Keratinocyte (primary cell): ENCODE results near the gene SNAI3. TPM values are rescaled to one million over a fixed set of nuclear protein-coding genes. Genes with fewer than 3 reads are reported as not detected.

Source experiments
- DNase-seq: peaks from one replicate; pipeline ENCODE4 v3.0.0-alpha.2; 2011; ENCODE audit warnings: low read depth, missing footprints, low spot score
- FAIRE-seq: peaks from 2 replicates; lab custom pipeline; 2011; peaks lifted over from hg19 to GRCh38; lab: Jason Lieb, UNC
- H2AFZ ChIP-seq: 2 replicates; pipeline ENCODE4 v1.6.0; 2012; ENCODE audit warnings: low read length, control low read depth, inconsistent platforms; ENCODE audit not compliant: control insufficient read depth
- H3K27ac ChIP-seq: 2 replicates; pipeline ENCODE4 v1.5.1; 2011; ENCODE audit warnings: low read length; ENCODE audit not compliant: control insufficient read depth, insufficient read depth
- H3K27me3 ChIP-seq: 3 replicates; pipeline ENCODE4 v1.6.0; 2011; ENCODE audit warnings: low read length; ENCODE audit not compliant: control insufficient read depth, insufficient read depth; ENCODE audit errors: extremely low read depth
- H3K36me3 ChIP-seq, 2 experiments: 2 replicates in 1 of 2; 3 replicates in 1 of 2; pipeline ENCODE4 v1.5.1; 2011; ENCODE audit warnings: low read length in 2 of 2, mild to moderate bottlenecking in 1 of 2; ENCODE audit not compliant: control insufficient read depth in 2 of 2, insufficient read depth in 2 of 2; ENCODE audit errors: extremely low read depth in 1 of 2
- H3K4me1 ChIP-seq: 3 replicates; pipeline ENCODE4 v1.5.1; 2011; ENCODE audit warnings: low read length; ENCODE audit not compliant: control insufficient read depth, insufficient read depth; ENCODE audit errors: extremely low read depth
- H3K4me2 ChIP-seq: 3 replicates; pipeline ENCODE4 v1.6.0; 2011; ENCODE audit warnings: low read depth, low read length; ENCODE audit not compliant: control insufficient read depth, insufficient read depth; ENCODE audit errors: extremely low read depth
- H3K4me3 ChIP-seq, 3 experiments: fragments of 200-600 bp in 1 of 3; sonication (generic) in 1 of 3; 2 replicates in 2 of 3; 3 replicates in 1 of 3; pipeline ENCODE4 v1.5.1; 2011 to 2016; ENCODE audit warnings: low read length in 3 of 3, mild to moderate bottlenecking in 3 of 3, control low read depth in 2 of 3, inconsistent platforms in 1 of 3, low read depth in 1 of 3, mixed read lengths in 1 of 3, mixed run types in 1 of 3, moderate library complexity in 1 of 3; ENCODE audit not compliant: control insufficient read depth in 2 of 3, insufficient read depth in 2 of 3; ENCODE audit errors: extremely low read depth in 1 of 3
- H3K79me2 ChIP-seq: 2 replicates; pipeline ENCODE4 v1.6.0; 2012; ENCODE audit warnings: low read length; ENCODE audit not compliant: control insufficient read depth, insufficient read depth
- H3K9ac ChIP-seq: 3 replicates; pipeline ENCODE4 v1.6.0; 2011; ENCODE audit warnings: low read length; ENCODE audit not compliant: control insufficient read depth, insufficient read depth; ENCODE audit errors: extremely low read depth
- H3K9me1 ChIP-seq: 3 replicates; pipeline ENCODE4 v1.6.0; 2011; ENCODE audit warnings: low read length; ENCODE audit not compliant: control insufficient read depth, insufficient read depth; ENCODE audit errors: extremely low read depth
- H3K9me3 ChIP-seq: 2 replicates; pipeline ENCODE4 v1.5.1; 2012; ENCODE audit warnings: low read depth, low read length; ENCODE audit not compliant: control insufficient read depth
- H4K20me1 ChIP-seq: 3 replicates; pipeline ENCODE4 v1.6.0; 2011; ENCODE audit warnings: low read length; ENCODE audit not compliant: control insufficient read depth, insufficient read depth; ENCODE audit errors: extremely low read depth
- EZH2 ChIP-seq: IDR thresholded peaks from one replicate; pipeline ENCODE4 v1.6.1; 2012; ENCODE audit warnings: inconsistent platforms, mild to moderate bottlenecking, low read length, moderate library complexity
- dilution Hi-C: fragments of 300-500 bp; cut with MboI; formaldehyde crosslinking; loops from one replicate; pipeline ENCODE4 v1.7.0; 2020; ENCODE audit warnings: low sequenced_read_pairs; ENCODE audit not compliant: extremely low pct_ligation_motif_present
- polyA plus RNA-seq, 5 experiments: library from polyadenylated mRNA; depleted of rRNA in 3 of 5; stranded (reverse) in 3 of 5; stranded (forward) in 1 of 5; unstranded in 1 of 5; fragments of >200 nt; gene quantifications; 1 replicate in 1 of 5; 2 replicates in 3 of 5; 3 replicates in 1 of 5; pipeline versions ENCODE4 v1.2.1 to v1.2.3, GENCODE V29; 2011 to 2012; ENCODE audit warnings: missing spikeins in 2 of 5, low read depth in 1 of 5, low replicate concordance in 1 of 5
- TF ChIP-seq, protein P1 (sequence below), 3 experiments: IDR thresholded peaks in 1 of 3; conservative IDR thresholded peaks in 1 of 3; optimal IDR thresholded peaks in 1 of 3; 2 replicates in 2 of 3; 3 replicates in 1 of 3; pipeline versions ENCODE3 to v1.5.1; 2011; ENCODE audit warnings: low read length in 3 of 3, mild to moderate bottlenecking in 3 of 3, moderate library complexity in 2 of 3, control low read depth in 1 of 3, inconsistent platforms in 1 of 3; ENCODE audit not compliant: insufficient read depth in 2 of 3; ENCODE audit errors: extremely low read depth in 1 of 3

Gene SNAI3
- polyA plus RNA-seq, 1 donor (not counting 4 experiments of a cell fraction or from before 2014, with no cell fraction given) = not detected

DNA sequence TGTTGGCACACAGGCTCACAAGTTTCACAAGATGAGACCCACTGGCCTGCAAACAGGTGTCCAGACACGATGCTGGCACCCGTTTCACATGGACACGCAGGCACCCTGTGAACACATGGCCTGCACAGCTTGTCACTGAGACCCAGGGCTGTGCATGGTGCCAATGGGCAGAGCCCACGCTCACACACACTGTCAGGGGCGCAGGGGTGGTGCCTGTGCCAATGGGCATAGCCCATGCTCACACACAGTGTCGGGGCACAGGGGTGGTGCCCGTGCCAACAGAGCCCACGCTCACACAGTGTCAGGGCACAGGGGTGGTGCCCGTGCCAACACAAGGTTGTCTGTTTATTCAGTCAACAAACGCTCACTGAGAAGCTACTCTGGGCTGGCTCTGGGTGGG is 49.3 kb upstream of the SNAI3 start:
- no peak overlapping the region for H3K4me3 ChIP-seq
- no peak for FAIRE-seq
- H3K9ac ChIP-seq = no peak overlapping the region
- H3K27me3 ChIP-seq = no peaks in the 10 kb centered on the region
- H4K20me1 ChIP-seq = peaks cover 14% of the 10 kb centered on the region
- no peak for DNase-seq
- peaks cover 6% of the 10 kb centered on the region for H3K4me1 ChIP-seq
- TF ChIP-seq, protein P1, sequence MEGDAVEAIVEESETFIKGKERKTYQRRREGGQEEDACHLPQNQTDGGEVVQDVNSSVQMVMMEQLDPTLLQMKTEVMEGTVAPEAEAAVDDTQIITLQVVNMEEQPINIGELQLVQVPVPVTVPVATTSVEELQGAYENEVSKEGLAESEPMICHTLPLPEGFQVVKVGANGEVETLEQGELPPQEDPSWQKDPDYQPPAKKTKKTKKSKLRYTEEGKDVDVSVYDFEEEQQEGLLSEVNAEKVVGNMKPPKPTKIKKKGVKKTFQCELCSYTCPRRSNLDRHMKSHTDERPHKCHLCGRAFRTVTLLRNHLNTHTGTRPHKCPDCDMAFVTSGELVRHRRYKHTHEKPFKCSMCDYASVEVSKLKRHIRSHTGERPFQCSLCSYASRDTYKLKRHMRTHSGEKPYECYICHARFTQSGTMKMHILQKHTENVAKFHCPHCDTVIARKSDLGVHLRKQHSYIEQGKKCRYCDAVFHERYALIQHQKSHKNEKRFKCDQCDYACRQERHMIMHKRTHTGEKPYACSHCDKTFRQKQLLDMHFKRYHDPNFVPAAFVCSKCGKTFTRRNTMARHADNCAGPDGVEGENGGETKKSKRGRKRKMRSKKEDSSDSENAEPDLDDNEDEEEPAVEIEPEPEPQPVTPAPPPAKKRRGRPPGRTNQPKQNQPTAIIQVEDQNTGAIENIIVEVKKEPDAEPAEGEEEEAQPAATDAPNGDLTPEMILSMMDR (optimal IDR thresholded peaks at IDR 0.05 in 1 of 3, IDR thresholded peaks at IDR 0.05 in 1 of 3, conservative IDR thresholded peaks at IDR 0.05 in 1 of 3; ENCODE audit: extremely low read depth in 1 of 3, insufficient read depth in 2 of 3, low read length in 3 of 3) = no peak
- no peak for TF ChIP-seq EZH2
- H3K4me2 ChIP-seq = no peak overlapping the region
- no peak overlapping the region for H2AFZ ChIP-seq
- no peak overlapping the region for H3K27ac ChIP-seq
- H3K9me3 ChIP-seq = no peaks in the 10 kb centered on the region
- no peaks in the 10 kb centered on the region for H3K79me2 ChIP-seq
- H3K36me3 ChIP-seq = peaks cover 33 to 40% of the 10 kb centered on the region in 2 experiments
- H3K9me1 ChIP-seq = peaks cover 2% of the 10 kb centered on the region
- dilution Hi-C loops = no loop called here

DNA sequence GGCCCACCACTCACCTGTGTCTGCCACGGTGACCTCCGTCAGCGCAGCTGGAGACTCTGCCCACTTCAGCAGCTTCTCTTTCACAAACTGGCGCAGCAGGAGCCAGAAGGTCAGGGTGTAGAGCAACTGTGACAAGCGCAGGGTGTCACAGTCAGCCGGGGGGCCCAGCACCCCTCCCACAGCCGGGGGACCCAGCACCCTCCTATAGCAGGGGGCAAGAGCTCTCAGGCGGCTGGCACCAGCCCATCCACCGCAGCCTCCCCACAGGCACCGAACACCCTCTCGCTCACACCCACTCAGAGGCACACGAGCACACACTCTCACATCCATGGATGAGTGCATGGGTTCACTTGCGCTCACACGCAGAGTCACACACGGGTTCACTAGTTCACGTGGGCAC is 48.8 kb upstream of the SNAI3 start:
- Histone ChIP-seq H3K27ac (no peak overlapping the region), H3K36me3 (peaks cover 30 to 39% of the 10 kb centered on the region in 2 experiments), H3K4me1 (peaks cover 6% of the 10 kb centered on the region), H2AFZ (no peak overlapping the region), H3K4me2 (no peak overlapping the region), H3K27me3 (no peaks in the 10 kb centered on the region), H3K79me2 (no peaks in the 10 kb centered on the region), H3K9me3 (no peaks in the 10 kb centered on the region), H3K4me3 (no peak overlapping the region), H3K9ac (no peak overlapping the region), H4K20me1 (peaks cover 9% of the 10 kb centered on the region), H3K9me1 (peaks cover 2% of the 10 kb centered on the region)
- TF ChIP-seq, protein P1 (optimal IDR thresholded peaks at IDR 0.05 in 1 of 3, IDR thresholded peaks at IDR 0.05 in 1 of 3, conservative IDR thresholded peaks at IDR 0.05 in 1 of 3; ENCODE audit: extremely low read depth in 1 of 3, insufficient read depth in 2 of 3, low read length in 3 of 3) = no peak
- TF ChIP-seq EZH2 = no peak
- DNase-seq (no peak), FAIRE-seq (no peak)
- dilution Hi-C loops = no loop called here
